MM.1S (cell line): ENCODE measurements around the gene KRT40.

Experiments used
- DNase-seq: peaks from one replicate; pipeline ENCODE4 v3.0.0-alpha.2; 2015
- H2AFZ ChIP-seq: fragments of 300-600 bp; sonication (generic); 2 replicates; pipeline ENCODE4 v1.6.0; 2016; ENCODE audit warnings: antibody characterized with exemption, low read length
- H3F3A ChIP-seq: fragments of 300-600 bp; sonication (generic); 2 replicates; pipeline ENCODE4 v1.6.1; 2016; ENCODE audit warnings: mild to moderate bottlenecking, antibody characterized with exemption, low read length, moderate library complexity, mixed read lengths; ENCODE audit not compliant: insufficient read depth
- H3K27ac ChIP-seq: fragments of 300-600 bp; sonication (generic); 2 replicates; pipeline ENCODE4 v1.5.1; 2016; ENCODE audit warnings: mild to moderate bottlenecking, low read length
- H3K27me3 ChIP-seq: fragments of 300-600 bp; sonication (generic); replicated peaks from 2 replicates; pipeline ENCODE4 v1.6.0; 2016; ENCODE audit warnings: low read length; ENCODE audit not compliant: insufficient read depth
- H3K36me3 ChIP-seq: fragments of 300-600 bp; sonication (generic); replicated peaks from 2 replicates; pipeline ENCODE4 v1.6.1; 2016; ENCODE audit warnings: mild to moderate bottlenecking, low read length, mixed read lengths; ENCODE audit not compliant: insufficient read depth
- H3K4me1 ChIP-seq: fragments of 300-600 bp; sonication (generic); 2 replicates; pipeline ENCODE4 v1.6.1; 2016; ENCODE audit warnings: low read length, mixed read lengths
- H3K4me2 ChIP-seq: fragments of 300-600 bp; sonication (generic); 2 replicates; pipeline ENCODE4 v1.6.0; 2016; ENCODE audit warnings: low read depth, low read length
- H3K4me3 ChIP-seq: fragments of 300-600 bp; sonication (generic); 2 replicates; pipeline ENCODE4 v1.5.1; 2016; ENCODE audit warnings: low read length, mixed read lengths
- H3K79me2 ChIP-seq: fragments of 300-600 bp; sonication (generic); 2 replicates; pipeline ENCODE4 v1.6.1; 2016; ENCODE audit warnings: mixed run types, low read length, mixed read lengths
- H3K9ac ChIP-seq: fragments of 300-600 bp; sonication (generic); 2 replicates; pipeline ENCODE4 v1.6.1; 2016; ENCODE audit warnings: low read length, mixed read lengths
- H3K9me2 ChIP-seq: fragments of 300-600 bp; sonication (generic); replicated peaks from 2 replicates; pipeline ENCODE4 v1.6.1; 2016; ENCODE audit warnings: mild to moderate bottlenecking, low read length, mixed read lengths; ENCODE audit not compliant: insufficient read depth
- H3K9me3 ChIP-seq: fragments of 300-600 bp; sonication (generic); replicated peaks from 2 replicates; pipeline ENCODE4 v1.6.1; 2016; ENCODE audit warnings: mild to moderate bottlenecking, low read length, mixed read lengths; ENCODE audit not compliant: insufficient read depth
- H4K20me1 ChIP-seq: fragments of 300-600 bp; sonication (generic); 2 replicates; pipeline ENCODE4 v1.6.1; 2016; ENCODE audit warnings: mild to moderate bottlenecking, low read length, moderate library complexity, mixed read lengths; ENCODE audit not compliant: insufficient read depth
- CTCF ChIP-seq: fragments of 300-600 bp; sonication (generic); IDR thresholded peaks from 2 replicates; pipeline ENCODE4 v1.5.1; 2016; ENCODE audit warnings: antibody characterized with exemption, low read length, mixed read lengths
- EZH2 ChIP-seq: fragments of 300-600 bp; sonication (generic); optimal IDR thresholded peaks from 2 replicates; pipeline ENCODE3; 2017; ENCODE audit warnings: low read depth, mild to moderate bottlenecking, antibody characterized with exemption, low read length, mixed read lengths
- EZH2phosphoT487 ChIP-seq: fragments of 300-600 bp; sonication (generic); IDR thresholded peaks from 2 replicates; pipeline ENCODE4 v1.6.1; 2018; ENCODE audit warnings: antibody characterized with exemption, low read length

Gene KRT40

DNA sequence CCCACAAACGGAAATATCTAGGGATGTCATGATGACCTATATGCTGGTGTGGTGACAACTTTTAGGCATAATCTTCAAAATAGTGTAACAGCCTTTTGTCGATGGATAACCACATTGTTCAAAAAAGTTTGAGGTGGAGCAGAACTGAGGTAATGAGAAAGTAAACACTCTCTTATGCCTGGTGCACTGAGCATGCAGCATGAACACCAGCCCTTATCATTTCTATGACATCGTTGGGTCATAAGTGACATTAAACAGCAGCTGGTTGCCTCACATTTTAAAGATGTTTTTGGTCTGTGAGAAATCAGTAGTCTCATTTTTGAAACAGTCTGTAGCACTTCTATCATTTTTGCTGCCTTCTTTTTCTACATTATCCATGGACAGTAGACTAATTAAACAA is 48.5 kb downstream of the KRT40 start:
- H2AFZ ChIP-seq: no peak overlapping the region
- no peaks in the 10 kb centered on the region for H3K79me2 ChIP-seq
- DNase-seq: no peak
- no peak for TF ChIP-seq CTCF
- TF ChIP-seq EZH2phosphoT487: no peak
- TF ChIP-seq EZH2: no peak
- no peaks in the 10 kb centered on the region for H3F3A ChIP-seq
- no peak overlapping the region for H3K4me3 ChIP-seq
- no peaks in the 10 kb centered on the region for H3K9me2 ChIP-seq
- no peaks in the 10 kb centered on the region for H3K9me3 ChIP-seq
- no peak overlapping the region for H3K27ac ChIP-seq
- no peaks in the 10 kb centered on the region for H3K4me1 ChIP-seq
- no peaks in the 10 kb centered on the region for H3K36me3 ChIP-seq
- H4K20me1 ChIP-seq: no peaks in the 10 kb centered on the region
- no peaks in the 10 kb centered on the region for H3K27me3 ChIP-seq
- no peak overlapping the region for H3K4me2 ChIP-seq
- H3K9ac ChIP-seq: no peak overlapping the region

- no peaks in the 10 kb centered on the region for H3F3A ChIP-seq
- no peaks in the 10 kb centered on the region for H3K36me3 ChIP-seq
- H3K9me3 ChIP-seq: no peaks in the 10 kb centered on the region
- no peak for DNase-seq
- H3K79me2 ChIP-seq: no peaks in the 10 kb centered on the region
- TF ChIP-seq EZH2phosphoT487: no peak
- TF ChIP-seq CTCF: no peak
- TF ChIP-seq EZH2: no peak
- H4K20me1 ChIP-seq: no peaks in the 10 kb centered on the region
- H3K9ac ChIP-seq: no peak overlapping the region
- no peaks in the 10 kb centered on the region for H3K27me3 ChIP-seq
- H3K4me3 ChIP-seq: no peak overlapping the region
- H3K9me2 ChIP-seq: no peaks in the 10 kb centered on the region
- H2AFZ ChIP-seq: no peak overlapping the region
- H3K27ac ChIP-seq: no peak overlapping the region
- H3K4me1 ChIP-seq: no peaks in the 10 kb centered on the region
- no peak overlapping the region for H3K4me2 ChIP-seq
Measured at GRCh38 chr17:40932608-40933007, 51.5 kb downstream of the KRT40 start.

- no peak for TF ChIP-seq CTCF
- no peak for TF ChIP-seq EZH2phosphoT487
- TF ChIP-seq EZH2: no peak
- Histone ChIP-seq H3K9me3 (no peaks in the 10 kb centered on the region), H3K4me1 (no peaks in the 10 kb centered on the region), H3K4me3 (no peak overlapping the region), H3F3A (no peaks in the 10 kb centered on the region), H2AFZ (no peak overlapping the region), H3K79me2 (no peaks in the 10 kb centered on the region), H3K4me2 (no peak overlapping the region), H3K9me2 (no peaks in the 10 kb centered on the region), H3K36me3 (no peaks in the 10 kb centered on the region), H4K20me1 (no peaks in the 10 kb centered on the region), H3K27me3 (no peaks in the 10 kb centered on the region), H3K9ac (no peak overlapping the region), H3K27ac (no peak overlapping the region)
- no peak for DNase-seq
Measured at GRCh38 chr17:40931311-40931710, 52.8 kb downstream of the KRT40 start.
